ENCODE measurements around the gene GRK4.
"Not testable (repeated sequence)": the region's sequence is repeated elsewhere in the genome, so short reads cannot be mapped to it uniquely, and the experiment has no call there.

The GRK4 gene

GRCh38 chr4:2942037-2942531, 21.3 kb upstream of the GRK4 start:
- no peak for DNase-seq

- DNase-seq = peak; percentile 22
Measured at GRCh38 chr4:2942532-2943363, 20.6 kb upstream of the GRK4 start.

DNA sequence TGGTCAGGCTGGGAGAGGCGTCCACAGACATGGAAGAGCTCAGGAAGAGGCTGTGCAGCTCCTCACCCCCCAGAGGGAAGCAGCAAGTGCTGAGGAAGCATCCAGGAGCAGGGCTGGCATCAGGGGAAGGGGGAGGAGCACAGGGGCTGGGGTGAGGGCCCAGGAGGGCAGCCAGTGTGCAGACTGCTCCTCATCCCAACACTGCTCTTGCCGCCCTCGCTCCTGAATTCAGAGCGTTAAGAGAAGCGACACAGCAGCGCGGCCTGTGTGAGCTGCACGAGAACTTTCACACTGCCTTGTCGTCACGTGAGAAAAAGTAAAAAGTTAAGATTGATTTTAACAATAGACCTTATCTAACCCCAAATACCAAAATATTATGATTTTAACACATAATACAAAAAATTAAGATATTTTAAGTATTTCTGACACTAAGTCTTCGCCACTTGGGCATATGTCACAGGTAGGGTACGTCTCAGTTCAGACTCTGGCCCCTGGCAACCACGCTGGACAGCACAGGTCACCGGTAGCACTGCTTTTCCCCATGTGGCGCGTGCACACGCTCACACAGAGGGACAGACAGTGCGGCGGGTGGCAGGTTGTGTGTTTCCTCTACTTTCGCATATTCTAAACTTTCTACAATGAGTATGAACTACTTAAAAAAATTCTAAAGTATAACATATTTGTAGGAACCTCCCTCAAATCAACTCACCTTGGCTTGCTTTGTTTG, 19.8 kb upstream of the GRK4 start:
- DNase-seq = no peak

DNA sequence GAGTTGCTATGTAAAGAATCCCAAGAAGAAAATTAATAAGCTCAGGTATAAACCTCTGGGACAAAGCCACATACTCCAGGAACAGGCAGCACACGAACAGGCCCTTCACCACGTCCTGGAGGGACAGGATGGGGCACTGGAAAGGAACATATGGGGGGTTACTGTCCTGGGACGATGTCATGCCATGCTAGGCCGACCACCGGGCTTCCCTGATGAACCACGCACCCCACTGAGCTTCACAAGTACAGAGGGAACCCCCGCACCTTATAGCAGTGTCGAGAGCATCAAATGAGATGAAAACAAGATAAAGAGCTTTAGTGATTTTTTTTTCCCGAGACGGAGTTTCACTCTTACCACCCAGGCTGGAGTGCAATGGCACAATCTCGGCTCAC, 19.3 kb upstream of the GRK4 start:
- DNase-seq = no peak

DNA sequence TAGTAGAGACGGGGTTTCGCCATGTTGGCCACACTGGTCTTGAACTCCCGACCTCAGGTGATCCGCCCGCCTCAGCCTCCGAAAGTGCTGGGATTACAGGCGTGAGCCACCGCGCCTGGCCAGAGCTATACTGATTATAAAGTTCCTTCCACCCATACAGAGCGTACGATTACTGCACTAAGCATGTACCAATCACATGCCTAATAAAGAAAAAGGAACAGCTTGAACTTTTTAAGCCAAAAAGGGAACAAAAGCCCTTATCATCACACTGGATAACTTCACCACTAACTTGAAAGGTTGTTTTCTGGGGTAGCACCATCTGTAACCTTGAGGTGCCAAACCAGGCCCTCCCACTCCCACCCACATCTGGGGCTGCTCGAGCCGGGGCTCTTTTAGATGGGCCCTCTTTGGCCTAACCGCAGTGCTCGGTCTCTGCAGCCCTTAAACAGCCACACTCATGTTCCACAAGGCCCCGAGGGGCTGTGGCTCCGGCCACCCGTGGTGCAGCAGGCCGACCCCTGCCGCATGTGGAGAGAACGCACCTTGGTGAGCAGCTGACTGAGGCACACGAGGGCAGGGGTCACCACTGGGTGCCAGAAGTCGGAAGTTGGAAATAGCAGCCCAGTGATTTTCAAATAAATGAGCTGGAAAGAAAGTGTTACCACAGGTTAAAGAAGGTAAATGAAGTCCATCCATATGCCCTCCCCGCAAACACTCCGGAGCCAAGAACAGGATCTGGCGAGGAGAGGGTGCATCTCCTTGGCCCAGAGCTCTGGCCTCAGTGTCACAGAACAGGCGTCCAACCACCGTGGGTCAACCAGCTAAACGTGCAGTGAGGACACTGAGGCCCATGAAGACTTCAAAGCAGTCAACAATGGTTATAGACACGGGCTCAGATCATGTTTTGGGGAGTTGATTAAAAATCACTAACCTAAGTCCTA, 18.5 kb upstream of the GRK4 start:
- no peak for DNase-seq

- DNase-seq = not testable (repeated sequence)
Measured at GRCh38 chr4:2945619-2946604, 17.5 kb upstream of the GRK4 start.

GRCh38 chr4:2946812-2947600, 16.4 kb upstream of the GRK4 start:
- DNase-seq = no peak

DNA sequence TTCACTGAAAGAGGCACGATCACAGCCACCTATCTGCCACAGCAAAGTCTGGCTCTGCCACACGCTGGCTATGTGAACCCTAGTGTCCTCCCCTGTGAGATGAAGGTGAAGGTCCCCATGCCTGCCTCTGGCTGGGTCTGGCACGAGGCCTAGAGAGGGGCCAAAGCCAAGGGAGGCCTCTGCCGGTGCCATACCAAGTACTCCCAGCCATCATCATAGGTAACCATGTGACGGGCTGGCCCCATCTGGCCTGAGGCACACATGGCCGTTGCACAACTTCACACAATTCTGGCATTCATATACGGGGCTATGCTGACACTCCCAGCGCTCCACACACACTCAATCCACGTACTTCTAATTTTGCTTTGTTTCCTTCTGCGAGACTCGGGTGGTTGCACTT, 15.4 kb upstream of the GRK4 start:
- DNase-seq = no peak

GRCh38 chr4:2948895-2949781, 14.2 kb upstream of the GRK4 start:
- DNase-seq = no peak

DNA sequence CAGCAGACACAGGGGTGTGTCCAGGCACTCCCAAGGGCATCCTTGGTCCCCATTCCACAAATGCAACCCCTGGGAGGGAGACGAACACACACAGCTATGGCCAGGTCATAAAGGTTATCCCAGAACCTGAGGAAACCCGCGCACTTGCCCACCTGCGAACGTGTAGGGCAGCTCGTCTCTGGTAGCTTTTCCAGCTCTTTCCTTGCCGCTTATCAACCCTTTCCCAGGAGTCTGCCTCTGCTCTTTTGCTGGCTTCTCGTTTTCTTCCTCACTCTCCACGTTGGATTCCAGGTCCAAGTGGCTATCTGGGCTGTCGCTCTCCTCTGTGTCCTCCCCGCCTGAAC, 13.6 kb upstream of the GRK4 start:
- no peak for DNase-seq

DNA sequence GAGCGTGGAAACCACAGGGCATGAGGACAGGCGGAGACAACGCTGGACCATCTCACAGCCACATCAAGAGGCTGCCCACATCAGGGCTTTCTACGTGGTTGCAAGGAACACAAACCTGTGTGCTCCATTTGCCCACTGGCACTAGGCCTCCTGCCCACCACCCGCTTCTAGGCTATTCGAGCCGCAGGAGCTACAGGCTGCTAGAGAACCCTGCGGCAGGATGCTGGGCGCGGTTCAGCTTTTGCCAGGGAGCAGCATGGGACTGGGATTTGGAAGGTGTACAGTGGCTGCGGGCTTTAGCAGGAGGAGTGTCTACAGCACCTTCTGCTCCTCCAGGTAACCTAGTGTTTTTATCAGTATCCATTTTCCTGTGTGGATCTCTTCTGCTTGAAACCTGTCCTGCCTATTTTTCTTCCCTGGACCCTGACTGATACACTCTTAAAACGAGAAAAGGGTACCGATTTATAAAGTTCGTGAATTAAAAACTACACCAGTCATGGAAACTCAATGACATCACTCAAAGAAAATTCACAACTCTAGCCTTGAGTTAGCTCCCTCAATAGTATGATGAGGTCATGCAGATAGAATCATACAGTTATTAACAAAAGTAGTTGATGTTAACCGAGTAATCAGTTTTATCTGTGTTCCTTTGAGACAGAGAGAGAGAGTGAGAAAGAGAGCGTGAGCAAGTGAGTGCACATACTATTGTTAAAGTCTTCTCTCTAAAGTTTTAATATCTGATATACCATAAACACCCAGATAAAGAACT, 13.0 kb upstream of the GRK4 start:
- DNase-seq = no peak

GRCh38 chr4:2953496-2953895, 9.9 kb upstream of the GRK4 start:
- DNase-seq = no peak

DNA sequence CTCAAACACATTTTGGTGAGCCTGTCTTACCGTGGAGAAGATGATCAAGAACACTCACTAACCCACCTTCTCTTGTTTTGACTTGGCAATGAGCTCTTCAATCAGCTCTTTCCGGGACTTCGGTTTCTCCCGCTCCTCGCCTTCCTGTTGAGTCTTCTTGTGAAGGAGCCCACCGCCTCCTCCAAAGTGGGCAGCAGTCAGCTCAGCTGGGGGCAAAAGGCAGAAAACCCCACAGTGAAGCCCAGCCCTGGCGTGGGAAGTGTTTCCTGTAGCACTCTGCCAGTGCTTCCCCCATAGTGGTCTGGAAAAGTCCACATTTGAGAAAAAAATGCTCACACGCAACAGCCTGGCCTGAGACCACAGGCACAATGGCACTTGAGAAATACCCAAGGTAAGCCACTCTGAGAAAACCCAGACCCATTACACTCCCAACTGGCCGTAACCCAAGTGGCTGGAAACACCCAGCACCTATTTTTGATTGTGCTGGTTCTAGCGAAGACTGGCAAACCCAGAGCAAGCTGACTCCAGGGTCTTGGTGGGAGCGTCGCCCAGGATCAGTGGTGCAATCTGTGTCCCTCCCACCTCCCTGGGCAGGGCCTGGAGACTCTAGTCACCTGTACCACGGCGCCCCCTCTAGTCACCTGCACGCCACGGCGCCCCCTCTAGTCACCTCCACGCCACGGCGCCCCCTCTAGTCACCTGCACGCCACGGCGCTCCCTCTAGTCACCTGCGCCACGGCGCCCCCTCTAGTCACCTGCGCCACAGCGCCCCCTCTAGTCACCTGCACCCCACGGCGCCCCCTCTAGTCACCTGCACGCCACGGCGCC, 8.8 kb upstream of the GRK4 start:
- no peak for DNase-seq

- not testable (repeated sequence) for DNase-seq
Measured at GRCh38 chr4:2955186-2956044, 8.0 kb upstream of the GRK4 start.

DNA sequence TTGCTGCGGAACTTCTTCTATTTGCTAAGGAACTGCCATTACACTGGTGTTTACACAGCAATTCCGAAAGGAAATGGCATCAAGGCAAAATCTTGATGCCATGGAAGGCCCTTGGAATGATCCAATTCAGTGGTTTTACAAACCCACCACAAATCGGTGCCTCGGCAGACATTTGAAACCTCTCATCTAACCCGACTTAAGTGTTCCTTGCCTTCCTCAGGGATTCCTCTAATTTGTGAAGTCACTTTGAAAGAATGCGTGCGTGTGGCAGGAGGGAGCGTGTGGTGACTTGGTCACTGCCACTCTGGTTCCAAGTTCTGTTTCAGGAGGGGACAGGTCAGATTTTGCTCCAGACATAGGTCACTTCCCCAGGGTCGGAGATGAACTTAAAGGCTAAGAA, 4.9 kb upstream of the GRK4 start:
- DNase-seq = no peak

DNA sequence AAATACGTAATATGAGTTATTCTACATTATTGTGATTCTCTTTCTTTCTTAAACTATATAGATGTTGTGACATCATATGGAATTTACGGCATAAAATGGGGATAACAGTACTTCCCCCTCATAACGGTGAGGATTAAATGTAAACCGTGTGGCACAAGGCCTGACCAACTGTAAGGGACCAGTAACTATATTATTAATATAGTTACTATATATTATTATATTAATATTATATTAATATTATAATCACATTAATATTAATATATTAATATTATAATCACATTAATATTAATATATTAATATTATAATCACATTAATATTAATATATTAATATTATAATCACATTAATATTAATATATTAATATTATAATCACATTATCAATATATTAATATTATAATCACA, 2.9 kb upstream of the GRK4 start:
- not testable (repeated sequence) for DNase-seq

- DNase-seq = no peak
Measured at GRCh38 chr4:2961421-2961810, 2.0 kb upstream of the GRK4 start.

Data from femur (tissue), 1 donor.